SK-N-SH (cell line): ENCODE data around the gene UBN1. TPM values are rescaled to one million over a fixed set of nuclear protein-coding genes. Genes with fewer than 3 reads are reported as not detected.

Experiments
- CTCF ChIA-PET: fragments of 300-600, 350-600 bp; formaldehyde crosslinking; extraction: SDS; loops from one replicate; lab custom pipeline; 2021; lab: Yijun Ruan, JAX
- POLR2A ChIA-PET: fragments of 350-600 bp; sonication (Branson Sonifier 250); formaldehyde crosslinking; extraction: SDS; loops from one replicate; lab custom pipeline; 2020; ENCODE audit warnings: antibody characterized with exemption, inconsistent platforms; lab: Yijun Ruan, JAX
- DNase-seq: peaks from one replicate; pipeline ENCODE4 v3.0.0; 2012
- H2AFZ ChIP-seq: fragments of 200-600 bp; sonication (generic); 2 replicates; pipeline ENCODE4 v1.8.1; 2016; ENCODE audit warnings: antibody characterized with exemption, mild to moderate bottlenecking, low read depth
- H3F3A ChIP-seq: fragments of 200-600 bp; sonication (generic); replicated peaks from 2 replicates; pipeline ENCODE3; 2016; ENCODE audit warnings: antibody characterized with exemption, mild to moderate bottlenecking; ENCODE audit not compliant: insufficient read depth
- H3K27ac ChIP-seq, 2 experiments: fragments of 200-500 bp in 1 of 2; fragments of 200-600 bp in 1 of 2; sonication (Bioruptor generic) in 1 of 2; sonication (generic), shearing (Covaris generic) in 1 of 2; 2 replicates each; pipeline versions ENCODE4 v1.5.1 to v1.6.1; 2014 to 2016; ENCODE audit warnings: low read depth in 2 of 2, inconsistent platforms in 1 of 2, low read length in 1 of 2, mild to moderate bottlenecking in 1 of 2, mixed read lengths in 1 of 2
- H3K27me3 ChIP-seq: fragments of 200-600 bp; sonication (generic), shearing (Covaris generic); 2 replicates; pipeline ENCODE4 v1.6.1; 2016; ENCODE audit warnings: mixed run types; ENCODE audit not compliant: insufficient read depth
- H3K36me3 ChIP-seq, 2 experiments: fragments of 200-500 bp in 1 of 2; fragments of 200-600 bp in 1 of 2; sonication (Bioruptor generic) in 1 of 2; sonication (generic) in 1 of 2; replicated peaks in 1 of 2; 2 replicates each; pipeline versions ENCODE3 to v1.5.1; 2014 to 2016; ENCODE audit warnings: low read length in 1 of 2, mild to moderate bottlenecking in 1 of 2; ENCODE audit not compliant: insufficient read depth in 2 of 2, control insufficient read depth in 1 of 2
- H3K4me1 ChIP-seq, 2 experiments: fragments of 200-500 bp in 1 of 2; fragments of 200-600 bp in 1 of 2; sonication (Bioruptor generic) in 1 of 2; sonication (generic), shearing (Covaris generic) in 1 of 2; 2 replicates each; pipeline versions ENCODE4 v1.5.1 to v1.6.1; 2014 to 2016; ENCODE audit warnings: low read depth in 1 of 2, low read length in 1 of 2, mixed run types in 1 of 2; ENCODE audit not compliant: insufficient read depth in 2 of 2, control insufficient read depth in 1 of 2
- H3K4me2 ChIP-seq: fragments of 200-600 bp; sonication (generic), shearing (Covaris generic); 2 replicates; pipeline ENCODE4 v1.6.1; 2017; ENCODE audit warnings: mixed run types
- H3K4me3 ChIP-seq, 2 experiments: fragments of 200-500 bp in 1 of 2; fragments of 200-600 bp in 1 of 2; sonication (Bioruptor generic) in 1 of 2; sonication (generic), shearing (Covaris generic) in 1 of 2; 2 replicates each; pipeline versions ENCODE4 v1.5.1 to v1.8.1; 2014 to 2016; ENCODE audit warnings: low read depth in 2 of 2, inconsistent platforms in 1 of 2, low read length in 1 of 2, mild to moderate bottlenecking in 1 of 2, mixed read lengths in 1 of 2, moderate library complexity in 1 of 2
- H3K79me2 ChIP-seq: fragments of 200-600 bp; sonication (generic); 2 replicates; pipeline ENCODE4 v1.8.1; 2017; ENCODE audit warnings: mild to moderate bottlenecking; ENCODE audit not compliant: insufficient read depth
- H3K9ac ChIP-seq: fragments of 200-600 bp; sonication (generic); 2 replicates; pipeline ENCODE4 v1.6.1; 2017; ENCODE audit warnings: mixed run types
- H3K9me2 ChIP-seq: fragments of 200-600 bp; sonication (generic); 2 replicates; pipeline ENCODE4 v1.6.1; 2017; ENCODE audit warnings: mixed run types
- H3K9me3 ChIP-seq: fragments of 200-600 bp; sonication (generic); 2 replicates; pipeline ENCODE4 v1.6.1; 2017; ENCODE audit warnings: mixed run types, mild to moderate bottlenecking, moderate library complexity
- H4K20me1 ChIP-seq: fragments of 200-600 bp; sonication (generic); 2 replicates; pipeline ENCODE4 v1.6.1; 2017; ENCODE audit warnings: mild to moderate bottlenecking, mixed run types; ENCODE audit not compliant: insufficient read depth
- CHD2 ChIP-seq: fragments of 150-350 bp; IDR thresholded peaks from 2 replicates; pipeline ENCODE4 v1.6.1; 2018; ENCODE audit warnings: low read length; ENCODE audit not compliant: partially characterized antibody
- EZH2phosphoT487 ChIP-seq: fragments of 200-600 bp; sonication (generic); IDR thresholded peaks from 2 replicates; pipeline ENCODE4 v1.6.1; 2017; ENCODE audit warnings: low read depth, mixed run types, mild to moderate bottlenecking, antibody characterized with exemption, moderate library complexity, borderline replicate concordance
- FOXM1 ChIP-seq: IDR thresholded peaks from 2 replicates; pipeline ENCODE4 v1.4.0; 2012; ENCODE audit warnings: low read depth, mild to moderate bottlenecking
- GABPA ChIP-seq: IDR thresholded peaks from 2 replicates; pipeline ENCODE4 v1.4.0; 2012; ENCODE audit warnings: low read depth, mild to moderate bottlenecking
- GATA2 ChIP-seq: sonication (generic); formaldehyde crosslinking; IDR thresholded peaks from 2 replicates; pipeline ENCODE4 v1.5.0; 2020; ENCODE audit warnings: mild to moderate bottlenecking, missing genetic modification reagents
- MAX ChIP-seq: IDR thresholded peaks from 2 replicates; pipeline ENCODE4 v1.4.0; 2012; ENCODE audit warnings: low read depth
- NFIC ChIP-seq: IDR thresholded peaks from 2 replicates; pipeline ENCODE4 v1.4.0; 2012; ENCODE audit warnings: borderline replicate concordance
- SIN3A ChIP-seq: IDR thresholded peaks from 2 replicates; pipeline ENCODE4 v1.6.1; 2012; ENCODE audit warnings: low read depth, mild to moderate bottlenecking, low read length, moderate library complexity, borderline replicate concordance
- TAF1 ChIP-seq: IDR thresholded peaks from 2 replicates; pipeline ENCODE4 v1.6.1; 2012; ENCODE audit warnings: low read depth, mild to moderate bottlenecking, low read length, moderate library complexity, borderline replicate concordance
- TEAD4 ChIP-seq: IDR thresholded peaks from 2 replicates; pipeline ENCODE4 v1.4.0; 2012; ENCODE audit warnings: mild to moderate bottlenecking, borderline replicate concordance; ENCODE audit not compliant: insufficient read depth
- WGBS: methylation state at CpG from one replicate; pipeline ENCODE4 v1.1.6; 2017; ENCODE audit warnings: low lambda C conversion rate; 5-methylcytosine and 5-hydroxymethylcytosine counted together
- polyA plus RNA-seq, 3 experiments: library from polyadenylated mRNA; depleted of rRNA; stranded (reverse); fragments of >200 nt; gene quantifications; 2 replicates each; pipeline ENCODE4 v1.2.3, GENCODE V29; 2012
- TF ChIP-seq, protein P1 (sequence below): fragments of 150-350 bp; IDR thresholded peaks from 2 replicates; pipeline ENCODE4 v1.6.1; 2016; ENCODE audit warnings: mild to moderate bottlenecking, low read depth, low read length
- TF ChIP-seq, protein P2 (sequence below): IDR thresholded peaks from 2 replicates; pipeline ENCODE4 v1.4.0; 2012; ENCODE audit warnings: low read depth, borderline replicate concordance
- TF ChIP-seq, protein P3 (sequence below): fragments of 200-600 bp; sonication (generic); IDR thresholded peaks from 2 replicates; pipeline ENCODE4 v1.6.1; 2017; ENCODE audit warnings: antibody characterized with exemption, mild to moderate bottlenecking, moderate library complexity

The UBN1 gene
- polyA plus RNA-seq, 1 of the 3 experiments (the other 2 are of a cell fraction): 10.9 TPM

- TF ChIP-seq MAX: no peak
- no peak for TF ChIP-seq TEAD4
- no peak for TF ChIP-seq EZH2phosphoT487
- TF ChIP-seq, protein P1, sequence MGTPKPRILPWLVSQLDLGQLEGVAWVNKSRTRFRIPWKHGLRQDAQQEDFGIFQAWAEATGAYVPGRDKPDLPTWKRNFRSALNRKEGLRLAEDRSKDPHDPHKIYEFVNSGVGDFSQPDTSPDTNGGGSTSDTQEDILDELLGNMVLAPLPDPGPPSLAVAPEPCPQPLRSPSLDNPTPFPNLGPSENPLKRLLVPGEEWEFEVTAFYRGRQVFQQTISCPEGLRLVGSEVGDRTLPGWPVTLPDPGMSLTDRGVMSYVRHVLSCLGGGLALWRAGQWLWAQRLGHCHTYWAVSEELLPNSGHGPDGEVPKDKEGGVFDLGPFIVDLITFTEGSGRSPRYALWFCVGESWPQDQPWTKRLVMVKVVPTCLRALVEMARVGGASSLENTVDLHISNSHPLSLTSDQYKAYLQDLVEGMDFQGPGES: no peak
Measured at GRCh38 chr16:4902038-4902437, 54.8 kb downstream of the UBN1 start (continued).

DNA sequence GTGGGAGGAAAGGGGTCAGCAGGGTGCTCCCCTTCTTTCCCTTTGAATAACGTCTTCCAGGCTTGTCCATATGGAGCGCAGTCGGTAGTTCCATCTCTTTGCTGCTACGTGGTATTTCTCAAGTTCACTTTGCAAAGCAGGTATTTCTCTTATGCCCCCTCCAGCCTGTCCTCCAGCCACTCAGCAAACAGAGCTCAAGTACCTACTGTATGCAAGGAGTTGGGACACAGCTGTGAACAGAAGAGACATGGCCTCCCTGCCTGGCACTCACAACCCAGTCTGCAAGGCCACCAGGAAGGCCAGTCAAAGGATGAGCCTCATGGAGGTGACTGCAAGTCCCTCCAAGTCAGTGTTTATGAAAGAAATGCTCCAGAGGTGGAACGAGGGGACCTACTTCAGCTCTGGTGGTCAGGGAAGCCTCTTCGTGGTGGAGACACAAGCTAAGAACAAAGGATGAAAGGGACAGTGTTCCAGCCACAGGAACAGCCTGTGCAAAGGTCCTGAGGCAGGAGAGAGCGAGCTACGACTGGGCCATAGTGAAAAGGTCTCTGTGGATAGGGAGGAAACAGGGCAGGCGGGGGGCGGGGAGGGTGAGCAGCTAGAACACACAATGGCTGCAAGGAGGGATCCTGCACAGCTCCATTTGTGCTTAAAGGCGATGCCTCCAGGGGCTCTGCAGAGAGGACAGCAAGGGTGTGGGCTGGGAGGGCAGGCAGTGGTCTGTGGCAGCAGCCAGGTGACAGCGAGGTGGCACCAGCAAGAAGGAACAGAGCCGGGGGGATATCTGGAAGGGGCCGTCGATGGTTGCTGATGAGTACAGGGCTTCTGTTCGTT is 57.0 kb downstream of the UBN1 start:
- no peaks in the 10 kb centered on the region for H3K36me3 ChIP-seq
- no peak for DNase-seq
- no peaks in the 10 kb centered on the region for H3K79me2 ChIP-seq
- CTCF ChIA-PET: no interaction called here
- no peak overlapping the region for H3K9ac ChIP-seq
- POLR2A ChIA-PET: no interaction called here
- TF ChIP-seq NFIC (no peak), SIN3A (no peak), GABPA (no peak), TAF1 (no peak), CHD2 (no peak), FOXM1 (no peak), GATA2 (CRISPR knock-in tag) (no peak)
- TF ChIP-seq, protein P2, sequence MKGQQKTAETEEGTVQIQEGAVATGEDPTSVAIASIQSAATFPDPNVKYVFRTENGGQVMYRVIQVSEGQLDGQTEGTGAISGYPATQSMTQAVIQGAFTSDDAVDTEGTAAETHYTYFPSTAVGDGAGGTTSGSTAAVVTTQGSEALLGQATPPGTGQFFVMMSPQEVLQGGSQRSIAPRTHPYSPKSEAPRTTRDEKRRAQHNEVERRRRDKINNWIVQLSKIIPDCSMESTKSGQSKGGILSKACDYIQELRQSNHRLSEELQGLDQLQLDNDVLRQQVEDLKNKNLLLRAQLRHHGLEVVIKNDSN: no peak
- TF ChIP-seq, protein P3, sequence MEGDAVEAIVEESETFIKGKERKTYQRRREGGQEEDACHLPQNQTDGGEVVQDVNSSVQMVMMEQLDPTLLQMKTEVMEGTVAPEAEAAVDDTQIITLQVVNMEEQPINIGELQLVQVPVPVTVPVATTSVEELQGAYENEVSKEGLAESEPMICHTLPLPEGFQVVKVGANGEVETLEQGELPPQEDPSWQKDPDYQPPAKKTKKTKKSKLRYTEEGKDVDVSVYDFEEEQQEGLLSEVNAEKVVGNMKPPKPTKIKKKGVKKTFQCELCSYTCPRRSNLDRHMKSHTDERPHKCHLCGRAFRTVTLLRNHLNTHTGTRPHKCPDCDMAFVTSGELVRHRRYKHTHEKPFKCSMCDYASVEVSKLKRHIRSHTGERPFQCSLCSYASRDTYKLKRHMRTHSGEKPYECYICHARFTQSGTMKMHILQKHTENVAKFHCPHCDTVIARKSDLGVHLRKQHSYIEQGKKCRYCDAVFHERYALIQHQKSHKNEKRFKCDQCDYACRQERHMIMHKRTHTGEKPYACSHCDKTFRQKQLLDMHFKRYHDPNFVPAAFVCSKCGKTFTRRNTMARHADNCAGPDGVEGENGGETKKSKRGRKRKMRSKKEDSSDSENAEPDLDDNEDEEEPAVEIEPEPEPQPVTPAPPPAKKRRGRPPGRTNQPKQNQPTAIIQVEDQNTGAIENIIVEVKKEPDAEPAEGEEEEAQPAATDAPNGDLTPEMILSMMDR: no peak
- H3K4me3 ChIP-seq: no peak overlapping the region
- H3K9me3 ChIP-seq: no peaks in the 10 kb centered on the region
- H3K27me3 ChIP-seq: no peaks in the 10 kb centered on the region
- no peaks in the 10 kb centered on the region for H4K20me1 ChIP-seq
- no peak overlapping the region for H2AFZ ChIP-seq
- no peaks in the 10 kb centered on the region for H3K4me1 ChIP-seq
- H3F3A ChIP-seq: no peaks in the 10 kb centered on the region
- 59% methylated on average over 16 of the region's 16 CpGs for WGBS
- H3K9me2 ChIP-seq: no peaks in the 10 kb centered on the region
- H3K4me2 ChIP-seq: no peak overlapping the region
- H3K27ac ChIP-seq: no peak overlapping the region
